T-cell (primary cell): ENCODE measurements around the gene SYF2. TPM values are rescaled to one million over a fixed set of nuclear protein-coding genes. Genes with fewer than 3 reads are reported as not detected.
A peak's percentile ranks its signal among the peaks of the same experiment; 100 is the strongest.

Source experiments
- ATAC-seq, 4 experiments: fragments of 200-7000 bp in 3 of 4; fragments of 150-1000 bp in 1 of 4; cut with Tn5 transposase; replicated peaks in 1 of 4; 1 replicate in 3 of 4; 2 replicates in 1 of 4; pipeline ENCODE4 v1.10.0; 2021; ENCODE audit warnings: moderate library complexity in 3 of 4, mild to moderate bottlenecking in 2 of 4, moderate number of reproducible peaks in 1 of 4
- CTCF ChIA-PET, 2 donors: fragments of 300-600 bp; sonication (Branson Sonifier 250); formaldehyde crosslinking; loops; one replicate each; lab custom pipeline; 2022; ENCODE audit warnings: antibody characterized with exemption in 2 of 2; lab: Charles Lee
- POLR2A ChIA-PET, 2 donors: fragments of 300-600 bp; sonication (Branson Sonifier 250); formaldehyde crosslinking; loops; one replicate each; lab custom pipeline; 2022; ENCODE audit warnings: antibody characterized with exemption in 2 of 2; lab: Charles Lee
- DNase-seq, 35 experiments: peaks; one replicate each; pipeline versions ENCODE4 v3.0.0 to v3.0.0-alpha.2; 2013 to 2023
- H3K27ac ChIP-seq: one replicate; pipeline ENCODE4 v1.5.1; 2013; ENCODE audit warnings: low read length
- H3K27me3 ChIP-seq, 2 experiments: replicated peaks in 1 of 2; 1 replicate in 1 of 2; 2 replicates in 1 of 2; pipeline versions ENCODE4 v1.6.1 to v1.7.0; 2013; ENCODE audit warnings: low read length in 1 of 2, mixed read lengths in 1 of 2; ENCODE audit not compliant: control insufficient read depth in 2 of 2, insufficient read depth in 2 of 2; ENCODE audit errors: extremely low read depth in 1 of 2
- H3K36me3 ChIP-seq, 2 donors: 1 replicate in 1 of 2; 2 replicates in 1 of 2; pipeline versions ENCODE4 v1.6.1 to v1.7.0; 2013; ENCODE audit warnings: low read length in 1 of 2; ENCODE audit not compliant: control insufficient read depth in 2 of 2, insufficient read depth in 1 of 2; ENCODE audit errors: extremely low read depth in 1 of 2
- H3K4me1 ChIP-seq, 2 experiments: 1 replicate in 1 of 2; 2 replicates in 1 of 2; pipeline versions ENCODE4 v1.6.1 to v1.7.0; 2013; ENCODE audit warnings: low read length in 2 of 2, mixed read lengths in 1 of 2; ENCODE audit not compliant: insufficient read depth in 2 of 2, control insufficient read depth in 1 of 2; ENCODE audit errors: extremely low read depth in 1 of 2
- H3K4me3 ChIP-seq, 2 donors: 1 replicate in 1 of 2; 2 replicates in 1 of 2; pipeline versions ENCODE4 v1.5.1 to v1.7.0; 2013; ENCODE audit warnings: mild to moderate bottlenecking in 2 of 2, low read length in 1 of 2, moderate library complexity in 1 of 2; ENCODE audit not compliant: control insufficient read depth in 1 of 2; ENCODE audit errors: extremely low read depth in 1 of 2
- H3K9me3 ChIP-seq: 2 replicates; pipeline ENCODE4 v1.7.0; 2013
- H3K27ac Mint-ChIP-seq, 2 donors: one replicate each; pipeline ENCODE4 v1.8.0; 2020 to 2021; ENCODE audit warnings: mild to moderate bottlenecking in 2 of 2, mixed read lengths in 2 of 2
- H3K27me3 Mint-ChIP-seq, 2 donors: one replicate each; pipeline ENCODE4 v1.8.0; 2021 to 2022; ENCODE audit warnings: mixed read lengths in 2 of 2
- H3K36me3 Mint-ChIP-seq: one replicate; pipeline ENCODE4 v1.8.0; 2021; ENCODE audit warnings: mixed read lengths
- H3K4me1 Mint-ChIP-seq, 3 donors: one replicate each; pipeline ENCODE4 v1.8.0; 2020 to 2022; ENCODE audit warnings: mixed read lengths in 3 of 3, mild to moderate bottlenecking in 1 of 3
- H3K4me3 Mint-ChIP-seq, 3 donors: one replicate each; pipeline ENCODE4 v1.8.0; 2020 to 2022; ENCODE audit warnings: mild to moderate bottlenecking in 3 of 3, mixed read lengths in 3 of 3, moderate library complexity in 3 of 3
- H3K9me3 Mint-ChIP-seq, 3 donors: one replicate each; pipeline ENCODE4 v1.8.0; 2020 to 2022; ENCODE audit warnings: mixed read lengths in 3 of 3
- WGBS: methylation state at CpG from one replicate; pipeline ENCODE4 v1.1.5; 2013; ENCODE audit warnings: missing lambda C conversion rate; ENCODE audit not compliant: insufficient coverage; 5-methylcytosine and 5-hydroxymethylcytosine counted together
- total RNA-seq, 35 experiments: library from RNA in 6 of 35; stranded (reverse) in 6 of 35; fragments of 120-200 nt in 1 of 35; gene quantifications; one replicate each; pipeline versions ENCODE4 v1.2.1 to v1.2.4 and lab custom pipeline; 2013 to 2026

SYF2 gene
- total RNA-seq, 5 donors from 2014 or later (not counting 1 experiment from before 2014, with no cell fraction given), result 65.9 to 71.4 (median 68.6) TPM

- POLR2A ChIA-PET, result interaction anchor here (0.5 to 1.4 kb wide), 13 partner anchors 9 to 1987 kb away, joined by 3 to 27 read pairs (median 4); partner anchors contain the start of genes SYF2 (in 2 of the 2) and WDTC1 (in 1 of the 2)
- Mint-ChIP-seq H3K27ac (peak within 1 kb of the TSS; percentile 99), H3K4me1 (peaks cover 49 to 54% (median 50%) of the 10 kb centered on the region in 3 donors), H3K4me3 (peak within 1 kb of the TSS; percentile 96 to 98 (median 98)), H3K36me3 (peaks cover 36% of the 10 kb centered on the region), H3K27me3 (no peaks in the 10 kb centered on the region), H3K9me3 (no peaks in the 10 kb centered on the region)
- 0% methylated on average over 65 of the region's 79 CpGs for WGBS
- DNase-seq, result peak; percentile 98 to 100 (median 100)
- H3K4me3 ChIP-seq, result peak within 1 kb of the TSS; percentile 95 to 99
- no peaks in the 10 kb centered on the region for H3K9me3 ChIP-seq
- peak; percentile 83 to 90 (median 84) for ATAC-seq
- peaks cover 31 to 33% of the 10 kb centered on the region in 2 experiments for H3K4me1 ChIP-seq
- H3K27me3 ChIP-seq, result no peaks in the 10 kb centered on the region
- CTCF ChIA-PET, result interaction anchor here in 1 of 2 donors (1.0 kb wide), 1 partner anchor 15 kb away, joined by 3 read pairs; the partner anchor contains the start of gene SYF2
- H3K27ac ChIP-seq, result peak within 1 kb of the TSS; percentile 97
- peaks cover 10 to 36% of the 10 kb centered on the region in 2 donors for H3K36me3 ChIP-seq
Observed at GRCh38 chr1:25247024-25247828, 14.9 kb upstream of the SYF2 start, which contains the start of gene RSRP1. Gene RSRP1, minus strand, starts transcription at chr1:25247454. Its CDS starts 491 bp downstream, at chr1:25246963.

- DNase-seq (peak in 15 of 35 experiments; percentile 5 to 48 (median 22)), ATAC-seq (peak in 1 of 4 experiments; percentile 4)
- H3K9me3 ChIP-seq, result no peaks in the 10 kb centered on the region
- Mint-ChIP-seq H3K4me3 (peak overlapping the region; percentile 96 to 98 (median 98)), H3K36me3 (peaks cover 39% of the 10 kb centered on the region), H3K27ac (peak overlapping the region; percentile 99), H3K4me1 (peaks cover 50 to 57% (median 52%) of the 10 kb centered on the region in 3 donors), H3K27me3 (no peaks in the 10 kb centered on the region), H3K9me3 (no peaks in the 10 kb centered on the region)
- no peaks in the 10 kb centered on the region for H3K27me3 ChIP-seq
- ChIA-PET CTCF (interaction anchor here in 1 of 2 donors (1.0 kb wide), 1 partner anchor 14 kb away, joined by 3 read pairs; the partner anchor contains the start of gene SYF2), POLR2A (interaction anchor here (1.0 to 1.4 kb wide), 5 partner anchors 9 to 396 kb away, joined by 3 to 27 read pairs (median 5); partner anchors contain the start of gene SYF2 (in 2 of the 2))
- H3K4me1 ChIP-seq, result peaks cover 31 to 36% of the 10 kb centered on the region in 2 experiments
- H3K4me3 ChIP-seq, result peak overlapping the region; percentile 95 to 99
- H3K27ac ChIP-seq, result peak overlapping the region; percentile 97
- peaks cover 10 to 42% of the 10 kb centered on the region in 2 donors for H3K36me3 ChIP-seq
- under 1% methylated on average over 53 of the region's 53 CpGs for WGBS
Observed at GRCh38 chr1:25246600-25247023, 14.3 kb upstream of the SYF2 start.

GRCh38 chr1:25245809-25246599 is 13.7 kb upstream of the SYF2 start:
- no peaks in the 10 kb centered on the region for H3K27me3 ChIP-seq
- peak overlapping the region; percentile 95 to 99 for H3K4me3 ChIP-seq
- POLR2A ChIA-PET, result interaction anchor here (0.5 to 3.4 kb wide), 5 partner anchors 13 to 1548 kb away, joined by 4 to 37 read pairs (median 5); partner anchors contain the start of gene SYF2 (in 2 of the 2)
- H3K4me1 ChIP-seq, result peaks cover 33 to 42% of the 10 kb centered on the region in 2 experiments
- ATAC-seq (no peak), DNase-seq (no peak)
- H3K4me3 Mint-ChIP-seq, result peak overlapping the region; percentile 96 to 98 (median 98)
- under 1% methylated on average over 18 of the region's 30 CpGs for WGBS
- H3K36me3 Mint-ChIP-seq, result peaks cover 39% of the 10 kb centered on the region
- H3K36me3 ChIP-seq, result peaks cover 10 to 42% of the 10 kb centered on the region in 2 donors
- no peaks in the 10 kb centered on the region for H3K9me3 Mint-ChIP-seq
- H3K27me3 Mint-ChIP-seq, result no peaks in the 10 kb centered on the region
- H3K27ac ChIP-seq, result peak overlapping the region; percentile 97
- CTCF ChIA-PET, result no interaction called here
- no peaks in the 10 kb centered on the region for H3K9me3 ChIP-seq
- peak overlapping the region; percentile 99 for H3K27ac Mint-ChIP-seq
- H3K4me1 Mint-ChIP-seq, result peaks cover 53 to 62% (median 55%) of the 10 kb centered on the region in 3 donors

GRCh38 chr1:25245393-25245792 is 13.1 kb upstream of the SYF2 start:
- ChIA-PET CTCF (no interaction called here), POLR2A (interaction anchor here (0.5 to 3.4 kb wide), 8 partner anchors 13 to 1547 kb away, joined by 3 to 37 read pairs (median 4); partner anchors contain the start of gene SYF2 (in 2 of the 2))
- ATAC-seq (no peak), DNase-seq (no peak)
- Mint-ChIP-seq H3K4me3 (peak overlapping the region; percentile 96 to 98 (median 98)), H3K4me1 (peaks cover 58 to 67% (median 61%) of the 10 kb centered on the region in 3 donors), H3K27me3 (no peaks in the 10 kb centered on the region), H3K36me3 (peaks cover 39% of the 10 kb centered on the region), H3K9me3 (no peaks in the 10 kb centered on the region), H3K27ac (peak overlapping the region; percentile 99)
- Histone ChIP-seq H3K4me3 (peak overlapping the region; percentile 95 to 99), H3K27me3 (no peaks in the 10 kb centered on the region), H3K4me1 (peaks cover 38 to 48% of the 10 kb centered on the region in 2 experiments), H3K27ac (peak overlapping the region; percentile 32), H3K36me3 (peaks cover 10 to 42% of the 10 kb centered on the region in 2 donors), H3K9me3 (no peaks in the 10 kb centered on the region)
- no CpG with 5 or more reads among the region's 5 CpGs for WGBS

- Histone ChIP-seq H3K4me1 (peaks cover 43 to 63% of the 10 kb centered on the region in 2 experiments), H3K27ac (no peak overlapping the region), H3K27me3 (no peaks in the 10 kb centered on the region), H3K4me3 (no peak overlapping the region), H3K36me3 (peaks cover 10 to 42% of the 10 kb centered on the region in 2 donors), H3K9me3 (no peaks in the 10 kb centered on the region)
- no peaks in the 10 kb centered on the region for H3K9me3 Mint-ChIP-seq
- H3K36me3 Mint-ChIP-seq, result peaks cover 43% of the 10 kb centered on the region
- WGBS, result 64% methylated on average over 2 of the region's 6 CpGs
- peak overlapping the region; percentile 35 to 37 for H3K27ac Mint-ChIP-seq
- ATAC-seq (no peak), DNase-seq (no peak)
- no peaks in the 10 kb centered on the region for H3K27me3 Mint-ChIP-seq
- CTCF ChIA-PET, result interaction anchor here in 1 of 2 donors (0.6 kb wide), 1 partner anchor 15 kb away, joined by 3 read pairs; no protein-coding TSS in a partner anchor
- peaks cover 72 to 81% (median 76%) of the 10 kb centered on the region in 3 donors for H3K4me1 Mint-ChIP-seq
- POLR2A ChIA-PET, result interaction anchor here (0.7 to 3.4 kb wide), 3 partner anchors 11 to 829 kb away, joined by 3 to 37 read pairs (median 10); partner anchors contain the start of gene SYF2 (in 2 of the 2)
- H3K4me3 Mint-ChIP-seq, result peak overlapping the region; percentile 18 to 98 (median 56)
Observed at GRCh38 chr1:25243907-25244306, 11.6 kb upstream of the SYF2 start.
